ENCODE data around the gene HOXB13.
A peak's percentile ranks its signal among the peaks of the same experiment; 100 is the strongest.

HOXB13 gene

DNA sequence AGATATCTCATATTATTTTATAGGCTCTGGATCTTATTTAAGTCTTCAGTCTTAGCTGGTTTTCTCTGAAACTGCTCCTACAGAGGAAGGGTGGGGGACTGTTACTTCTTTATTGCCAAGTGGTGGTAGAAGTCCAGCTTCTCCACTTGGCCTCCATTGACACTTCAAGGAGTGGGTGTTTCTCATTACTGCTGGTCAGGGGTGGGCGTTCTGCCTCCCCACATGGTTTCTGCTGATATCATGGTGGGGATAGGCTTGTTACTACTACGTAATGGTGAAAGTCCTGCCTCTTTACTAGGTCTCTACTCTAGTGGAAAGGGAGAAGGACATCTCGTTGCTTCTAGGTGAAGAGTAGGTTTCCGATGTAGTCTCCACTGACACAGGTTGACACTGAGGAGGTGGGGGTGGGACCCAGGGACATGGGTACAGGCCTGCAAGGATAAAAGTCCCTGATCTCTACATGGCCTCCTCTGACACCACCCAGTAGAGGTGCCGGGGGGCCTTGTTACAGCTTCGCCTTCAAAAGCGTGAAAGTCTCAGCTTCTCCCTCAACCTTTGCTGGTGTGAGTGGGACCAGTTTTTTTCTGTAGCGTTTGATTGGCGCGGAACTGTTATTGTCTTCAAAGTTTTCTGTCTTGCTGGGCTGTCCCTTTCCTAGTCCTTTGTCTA lies 26.6 kb downstream of the HOXB13 start:
- no peak for DNase-seq

- no peak for DNase-seq
Measured at GRCh38 chr17:48693178-48693577, 35.4 kb downstream of the HOXB13 start.

DNA sequence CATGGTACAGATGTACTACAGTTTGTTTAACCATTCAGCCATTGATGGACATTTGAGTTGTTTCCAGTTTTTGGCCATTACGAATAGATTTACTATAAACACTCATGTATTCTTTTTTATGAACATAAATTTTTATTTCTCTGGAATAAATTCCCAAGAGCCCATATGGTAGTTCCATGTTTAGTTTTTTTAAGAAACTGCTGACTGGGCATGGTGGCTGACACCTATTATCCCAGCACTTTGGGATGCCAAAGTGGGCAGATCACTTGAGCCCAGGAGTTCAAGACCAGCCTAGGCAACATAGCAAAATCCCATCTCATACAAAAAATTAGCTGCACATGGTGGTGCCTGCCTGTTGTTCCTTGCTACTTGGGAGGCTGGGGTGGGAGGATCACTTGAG lies 36.5 kb downstream of the HOXB13 start:
- DNase-seq: no peak

- DNase-seq: no peak
Measured at GRCh38 chr17:48690655-48691054, 37.9 kb downstream of the HOXB13 start.

DNA sequence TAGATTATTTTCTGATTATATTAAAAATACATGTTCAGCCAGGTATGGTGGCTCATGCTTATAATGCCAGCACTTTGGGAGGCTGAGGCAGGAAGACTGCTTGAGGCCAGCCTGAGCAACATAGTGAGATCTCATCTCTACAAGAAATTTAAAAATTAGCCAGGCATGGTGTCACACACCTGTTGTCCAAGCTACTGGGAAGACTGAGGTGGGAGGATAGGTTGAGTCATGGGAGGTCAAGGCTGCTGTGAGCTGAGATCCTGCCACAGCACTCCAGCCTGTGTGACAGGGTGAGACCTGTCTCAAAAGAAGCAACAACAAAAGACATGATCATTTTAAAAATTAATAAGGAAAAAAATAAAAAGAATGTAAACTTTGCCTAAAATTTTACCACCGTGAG lies 46.9 kb downstream of the HOXB13 start:
- no peak for DNase-seq

- DNase-seq: no peak
Measured at GRCh38 chr17:48679385-48680096, 49.0 kb downstream of the HOXB13 start.

- DNase-seq: peak; percentile 61
Measured at GRCh38 chr17:48678141-48678971, 50.2 kb downstream of the HOXB13 start.

DNA sequence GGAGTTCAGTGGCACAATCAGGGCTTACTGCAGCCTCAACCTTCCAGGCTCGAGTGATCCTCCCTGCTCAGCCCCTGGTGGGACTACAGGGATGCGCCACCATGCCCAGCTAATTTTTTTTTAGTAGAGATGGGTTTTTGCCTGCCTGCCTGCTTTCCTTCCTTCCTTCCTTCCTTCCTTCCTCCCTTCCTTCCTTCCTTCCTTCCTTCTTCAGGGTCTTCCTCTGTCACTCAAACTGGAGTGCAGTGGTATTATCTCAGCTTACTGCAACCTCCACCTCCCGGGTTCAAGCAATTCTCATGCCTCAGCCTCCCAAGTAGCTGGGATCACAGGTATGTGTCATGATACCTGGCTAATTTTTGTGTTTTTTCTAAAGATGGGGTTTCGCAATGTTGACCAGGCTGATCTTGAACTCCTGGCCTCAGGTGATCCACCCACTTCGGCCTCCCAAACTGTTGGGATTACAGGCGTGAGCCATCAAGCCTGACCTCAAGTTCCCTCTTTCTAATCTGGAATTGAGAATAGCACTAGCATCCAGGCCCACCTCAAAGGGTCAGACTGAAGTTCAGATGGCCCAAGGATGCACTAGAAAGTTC lies 51.5 kb downstream of the HOXB13 start:
- DNase-seq: no peak

Measured in NCI-H2227 treated with DMSO at 0.1 percent for 48 hours (cell line).